Astrocyte (in vitro differentiated cells and primary cell): ENCODE results near the gene SNCAIP. TPM values are rescaled to one million over a fixed set of nuclear protein-coding genes. Genes with fewer than 3 reads are reported as not detected.
A peak's percentile ranks its signal among the peaks of the same experiment; 100 is the strongest.

Source experiments
- DNase-seq: peaks from one replicate; pipeline ENCODE4 v3.0.0-alpha.2; 2010; ENCODE audit warnings: low read depth
- FAIRE-seq: peaks from 2 replicates; lab custom pipeline; 2011; peaks lifted over from hg19 to GRCh38; lab: Jason Lieb, UNC
- H2AFZ ChIP-seq: 2 replicates; pipeline ENCODE4 v1.6.0; 2012; ENCODE audit warnings: low read depth, low read length, inconsistent platforms
- H3K27ac ChIP-seq: 2 replicates; pipeline ENCODE4 v1.5.1; 2011; ENCODE audit warnings: low read depth, low read length, inconsistent platforms
- H3K27me3 ChIP-seq: 2 replicates; pipeline ENCODE4 v1.6.0; 2011; ENCODE audit warnings: low read length, inconsistent platforms; ENCODE audit not compliant: insufficient read depth
- H3K36me3 ChIP-seq: 2 replicates; pipeline ENCODE4 v1.5.1; 2011; ENCODE audit warnings: low read length, inconsistent platforms; ENCODE audit not compliant: insufficient read depth
- H3K4me1 ChIP-seq: 2 replicates; pipeline ENCODE4 v1.5.1; 2011; ENCODE audit warnings: low read length, inconsistent platforms; ENCODE audit not compliant: insufficient read depth
- H3K4me2 ChIP-seq: 2 replicates; pipeline ENCODE4 v1.6.0; 2012; ENCODE audit warnings: low read length, inconsistent platforms
- H3K4me3 ChIP-seq: 2 replicates; pipeline ENCODE4 v1.5.1; 2011; ENCODE audit warnings: low read depth, mild to moderate bottlenecking, low read length, inconsistent platforms; ENCODE audit not compliant: insufficient read depth
- H3K79me2 ChIP-seq: 2 replicates; pipeline ENCODE4 v1.6.0; 2012; ENCODE audit warnings: mild to moderate bottlenecking, low read length, inconsistent platforms; ENCODE audit not compliant: insufficient read depth
- H3K9ac ChIP-seq: 2 replicates; pipeline ENCODE4 v1.6.0; 2012; ENCODE audit warnings: mild to moderate bottlenecking, low read length, inconsistent platforms
- H3K9me3 ChIP-seq: 2 replicates; pipeline ENCODE4 v1.5.1; 2012; ENCODE audit warnings: low read depth, mild to moderate bottlenecking, low read length, inconsistent platforms; ENCODE audit not compliant: insufficient read depth
- H4K20me1 ChIP-seq: 2 replicates; pipeline ENCODE4 v1.6.0; 2012; ENCODE audit warnings: low read length, inconsistent platforms; ENCODE audit not compliant: insufficient read depth
- H3K27ac Mint-ChIP-seq: one replicate; pipeline ENCODE4 v1.8.0; 2021; ENCODE audit warnings: mild to moderate bottlenecking, mixed read lengths; ENCODE audit not compliant: unreplicated experiment
- H3K27me3 Mint-ChIP-seq: one replicate; pipeline ENCODE4 v1.8.0; 2021; ENCODE audit warnings: low read depth, mixed read lengths; ENCODE audit not compliant: unreplicated experiment
- H3K36me3 Mint-ChIP-seq: one replicate; pipeline ENCODE4 v1.8.0; 2021; ENCODE audit warnings: low read depth, mixed read lengths; ENCODE audit not compliant: unreplicated experiment
- H3K4me1 Mint-ChIP-seq: one replicate; pipeline ENCODE4 v1.8.0; 2021; ENCODE audit warnings: low read depth, mixed read lengths; ENCODE audit not compliant: unreplicated experiment
- H3K4me3 Mint-ChIP-seq: one replicate; pipeline ENCODE4 v1.8.0; 2021; ENCODE audit warnings: mild to moderate bottlenecking, moderate library complexity, mixed read lengths; ENCODE audit not compliant: unreplicated experiment
- H3K9me3 Mint-ChIP-seq: one replicate; pipeline ENCODE4 v1.8.0; 2021; ENCODE audit warnings: mild to moderate bottlenecking, mixed read lengths; ENCODE audit not compliant: unreplicated experiment
- EZH2 ChIP-seq: IDR thresholded peaks from 2 replicates; pipeline ENCODE4 v1.6.1; 2012; ENCODE audit warnings: mild to moderate bottlenecking, low read length, inconsistent platforms; ENCODE audit not compliant: insufficient read depth
- total RNA-seq: library from RNA; stranded (reverse); gene quantifications from 2 replicates; pipeline ENCODE4 v1.2.1, GENCODE V29; 2021
- TF ChIP-seq, protein P1 (sequence below): IDR thresholded peaks from 2 replicates; pipeline ENCODE4 v1.5.1; 2011; ENCODE audit warnings: low read depth, mild to moderate bottlenecking, inconsistent platforms, low read length, moderate library complexity; ENCODE audit not compliant: insufficient read depth

Gene SNCAIP
- total RNA-seq, 1 donor from 2014 or later: 1.7 TPM

DNA sequence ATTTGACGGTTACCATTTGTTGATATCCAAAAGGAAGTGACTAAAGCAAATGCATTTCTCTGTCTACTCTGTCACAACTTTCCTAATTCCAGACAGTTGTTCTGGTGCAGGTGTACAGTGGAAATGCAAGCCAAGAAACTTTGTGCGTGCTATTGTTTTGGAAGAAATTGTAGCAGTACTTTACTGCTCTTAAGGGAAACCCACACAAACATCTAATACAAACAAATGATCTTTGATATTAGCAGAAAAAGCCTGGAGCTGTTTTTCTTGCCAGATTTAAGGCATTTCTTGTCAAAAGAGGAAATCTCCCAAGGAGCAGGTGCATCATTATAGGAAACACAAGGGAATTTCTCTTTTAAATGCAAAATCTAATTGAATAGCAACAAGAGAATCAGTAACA, 2.0 kb downstream of the SNCAIP start:
- DNase-seq (no peak), FAIRE-seq (no peak)
- Histone ChIP-seq H3K9me3 (no peaks in the 10 kb centered on the region), H2AFZ (no peak overlapping the region), H3K27me3 (no peaks in the 10 kb centered on the region), H3K9ac (no peak overlapping the region), H3K27ac (no peak overlapping the region), H3K4me1 (peaks cover 8% of the 10 kb centered on the region), H3K79me2 (peaks cover 14% of the 10 kb centered on the region), H3K4me2 (peak overlapping the region; percentile 88), H3K4me3 (no peak overlapping the region), H4K20me1 (peaks cover 6% of the 10 kb centered on the region), H3K36me3 (no peaks in the 10 kb centered on the region)
- H3K9me3 Mint-ChIP-seq: no peaks in the 10 kb centered on the region
- no peak overlapping the region for H3K4me3 Mint-ChIP-seq
- TF ChIP-seq EZH2: no peak
- TF ChIP-seq, protein P1, sequence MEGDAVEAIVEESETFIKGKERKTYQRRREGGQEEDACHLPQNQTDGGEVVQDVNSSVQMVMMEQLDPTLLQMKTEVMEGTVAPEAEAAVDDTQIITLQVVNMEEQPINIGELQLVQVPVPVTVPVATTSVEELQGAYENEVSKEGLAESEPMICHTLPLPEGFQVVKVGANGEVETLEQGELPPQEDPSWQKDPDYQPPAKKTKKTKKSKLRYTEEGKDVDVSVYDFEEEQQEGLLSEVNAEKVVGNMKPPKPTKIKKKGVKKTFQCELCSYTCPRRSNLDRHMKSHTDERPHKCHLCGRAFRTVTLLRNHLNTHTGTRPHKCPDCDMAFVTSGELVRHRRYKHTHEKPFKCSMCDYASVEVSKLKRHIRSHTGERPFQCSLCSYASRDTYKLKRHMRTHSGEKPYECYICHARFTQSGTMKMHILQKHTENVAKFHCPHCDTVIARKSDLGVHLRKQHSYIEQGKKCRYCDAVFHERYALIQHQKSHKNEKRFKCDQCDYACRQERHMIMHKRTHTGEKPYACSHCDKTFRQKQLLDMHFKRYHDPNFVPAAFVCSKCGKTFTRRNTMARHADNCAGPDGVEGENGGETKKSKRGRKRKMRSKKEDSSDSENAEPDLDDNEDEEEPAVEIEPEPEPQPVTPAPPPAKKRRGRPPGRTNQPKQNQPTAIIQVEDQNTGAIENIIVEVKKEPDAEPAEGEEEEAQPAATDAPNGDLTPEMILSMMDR: no peak
- no peaks in the 10 kb centered on the region for H3K36me3 Mint-ChIP-seq
- H3K4me1 Mint-ChIP-seq: peaks cover 8% of the 10 kb centered on the region
- H3K27ac Mint-ChIP-seq: no peak overlapping the region
- H3K27me3 Mint-ChIP-seq: peaks cover 49% of the 10 kb centered on the region

DNA sequence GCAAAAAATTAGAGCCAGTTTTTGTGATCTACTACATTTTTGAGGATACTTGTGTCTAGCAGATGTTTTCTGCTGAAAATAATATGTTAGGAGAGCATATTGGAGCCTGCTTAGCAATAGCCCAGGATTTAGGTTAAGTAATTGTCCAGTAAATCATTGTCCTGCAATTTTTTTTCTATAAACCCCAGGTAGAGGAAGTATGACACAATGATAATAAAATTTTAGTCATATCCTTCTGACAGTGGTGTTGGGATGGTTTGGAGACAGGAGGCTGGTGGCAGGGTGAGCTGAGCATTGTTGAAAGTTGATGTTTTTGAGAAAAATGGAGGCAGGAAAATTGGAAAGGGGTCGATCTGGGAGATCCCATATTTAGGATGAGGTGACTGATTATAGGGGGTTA, 3.5 kb downstream of the SNCAIP start:
- Mint-ChIP-seq H3K36me3 (no peaks in the 10 kb centered on the region), H3K4me3 (no peak overlapping the region), H3K27ac (no peak overlapping the region), H3K9me3 (no peaks in the 10 kb centered on the region), H3K4me1 (peaks cover 8% of the 10 kb centered on the region), H3K27me3 (peaks cover 50% of the 10 kb centered on the region)
- no peaks in the 10 kb centered on the region for H3K9me3 ChIP-seq
- H3K4me2 ChIP-seq: no peak overlapping the region
- no peak overlapping the region for H2AFZ ChIP-seq
- H3K79me2 ChIP-seq: peaks cover 14% of the 10 kb centered on the region
- H3K9ac ChIP-seq: no peak overlapping the region
- FAIRE-seq (no peak), DNase-seq (no peak)
- H3K27ac ChIP-seq: no peak overlapping the region
- no peaks in the 10 kb centered on the region for H3K36me3 ChIP-seq
- TF ChIP-seq, protein P1: no peak
- TF ChIP-seq EZH2: no peak
- no peaks in the 10 kb centered on the region for H3K27me3 ChIP-seq
- peaks cover 6% of the 10 kb centered on the region for H4K20me1 ChIP-seq
- H3K4me1 ChIP-seq: peaks cover 8% of the 10 kb centered on the region
- H3K4me3 ChIP-seq: no peak overlapping the region

DNA sequence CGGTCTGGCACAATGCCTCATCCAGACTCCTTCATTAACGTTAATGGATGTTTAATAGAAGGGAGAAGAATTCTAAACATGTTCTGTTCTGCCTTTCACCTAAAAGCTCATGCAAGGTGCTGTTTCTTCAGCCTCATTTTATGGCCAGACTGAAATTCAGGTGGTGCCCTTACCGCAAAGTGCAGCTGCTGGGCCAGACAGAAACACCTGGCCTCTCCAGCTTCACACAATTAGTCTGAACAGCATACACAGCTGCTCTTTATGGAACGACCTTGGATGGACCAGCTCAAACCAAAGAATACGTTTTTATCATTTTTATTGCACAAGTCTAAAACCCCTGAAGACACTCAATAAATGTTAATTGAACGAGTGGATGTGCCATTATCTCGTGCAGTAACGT, 4.6 kb downstream of the SNCAIP start:
- Mint-ChIP-seq H3K9me3 (no peaks in the 10 kb centered on the region), H3K36me3 (no peaks in the 10 kb centered on the region), H3K27me3 (peaks cover 49% of the 10 kb centered on the region), H3K4me3 (no peak overlapping the region), H3K27ac (no peak overlapping the region), H3K4me1 (peaks cover 6% of the 10 kb centered on the region)
- H3K4me2 ChIP-seq: no peak overlapping the region
- no peak overlapping the region for H2AFZ ChIP-seq
- H3K4me3 ChIP-seq: no peak overlapping the region
- H3K79me2 ChIP-seq: peaks cover 14% of the 10 kb centered on the region
- H3K36me3 ChIP-seq: no peaks in the 10 kb centered on the region
- TF ChIP-seq EZH2: no peak
- TF ChIP-seq, protein P1: no peak
- no peak for DNase-seq
- no peaks in the 10 kb centered on the region for H3K9me3 ChIP-seq
- no peak overlapping the region for H3K27ac ChIP-seq
- no peak overlapping the region for H3K9ac ChIP-seq
- H3K27me3 ChIP-seq: no peaks in the 10 kb centered on the region
- peaks cover 6% of the 10 kb centered on the region for H4K20me1 ChIP-seq
- no peak for FAIRE-seq
- H3K4me1 ChIP-seq: peaks cover 8% of the 10 kb centered on the region
